Thyroid gland (tissue), 4 donors: ENCODE measurements around the gene ZNF865. TPM values are rescaled to one million over a fixed set of nuclear protein-coding genes. Genes with fewer than 3 reads are reported as not detected.
A peak's percentile ranks its signal among the peaks of the same experiment; 100 is the strongest.

ENCODE experiments used
- DNase-seq, 2 donors: peaks; one replicate each; pipeline ENCODE4 v3.0.0-alpha.2; 2019
- H3K27ac ChIP-seq, 3 donors: fragments of 200-600 bp; sonication (generic); 1 replicate in 2 of 3; 2 replicates in 1 of 3; pipeline ENCODE4 v1.5.1; 2016 to 2019; ENCODE audit warnings: mild to moderate bottlenecking in 1 of 3, moderate library complexity in 1 of 3
- H3K27me3 ChIP-seq: fragments of 200-600 bp; sonication (generic); one replicate; pipeline ENCODE4 v1.5.1; 2019
- H3K36me3 ChIP-seq, 2 donors: fragments of 200-600 bp; sonication (generic); one replicate each; pipeline ENCODE4 v1.5.1; 2016 to 2019
- H3K4me1 ChIP-seq, 2 donors: fragments of 200-600 bp; sonication (generic); one replicate each; pipeline ENCODE4 v1.5.1; 2017 to 2019
- H3K4me3 ChIP-seq, 3 donors: fragments of 200-600 bp; sonication (generic); replicated peaks in 1 of 3; 1 replicate in 2 of 3; 2 replicates in 1 of 3; pipeline ENCODE4 v1.5.1; 2016; ENCODE audit warnings: mild to moderate bottlenecking in 1 of 3
- H3K9me3 ChIP-seq: fragments of 200-600 bp; sonication (generic); one replicate; pipeline ENCODE4 v1.5.1; 2017
- CTCF ChIP-seq, 6 experiments: fragments of 200-600 bp in 3 of 6; fragments of 450-650 bp in 3 of 6; sonication (generic) in 3 of 6; IDR thresholded peaks; one replicate each; pipeline ENCODE4 v1.5.1; 2016 to 2019; ENCODE audit warnings: antibody characterized with exemption in 6 of 6, mild to moderate bottlenecking in 2 of 6, inconsistent platforms in 1 of 6, moderate library complexity in 1 of 6
- POLR2A ChIP-seq, 2 donors: fragments of 450-650 bp; IDR thresholded peaks; one replicate each; pipeline ENCODE4 v1.6.1; 2017; ENCODE audit warnings: antibody characterized with exemption in 2 of 2, mild to moderate bottlenecking in 2 of 2, moderate library complexity in 1 of 2
- WGBS, 2 donors: methylation state at CpG; one replicate each; pipeline ENCODE4 v1.1.5; 2017; 5-methylcytosine and 5-hydroxymethylcytosine counted together
- intact Hi-C: fragments of 100-400 bp; cut with DNase I; formaldehyde crosslinking; loops from one replicate; pipeline ENCODE4 v1.15.1; 2023
- total RNA-seq, 4 donors: library from RNA; depleted of rRNA; stranded (reverse); fragments of >200 nt; gene quantifications; one replicate each; pipeline ENCODE4 v1.2.3, GENCODE V29; 2016

ZNF865 gene
- total RNA-seq, 4 donors from 2014 or later = 5.5 to 12.6 (median 9.1) TPM

GRCh38 chr19:55650602-55651230 lies 45.3 kb downstream of the ZNF865 start:
- Histone ChIP-seq H3K9me3 (no peaks in the 10 kb centered on the region), H3K4me1 (peaks cover 24 to 25% of the 10 kb centered on the region in 2 donors), H3K27ac (no peak overlapping the region), H3K36me3 (peaks cover 0 to under 1% of the 10 kb centered on the region in 2 donors), H3K4me3 (no peak overlapping the region), H3K27me3 (no peaks in the 10 kb centered on the region)
- DNase-seq = no peak
- intact Hi-C loops = loop anchor here (10.0 kb wide), 1 partner anchor 266 kb away; the partner anchor contains the start of genes RPL28 and TMEM238
- 88 to 95% methylated on average over 12 to 16 of the region's 17 CpGs for WGBS, 2 donors
- TF ChIP-seq POLR2A (IDR thresholded peaks at IDR 0.05) (no peak), CTCF (IDR thresholded peaks at IDR 0.05) (no peak)

- Histone ChIP-seq H3K4me3 (no peak overlapping the region), H3K9me3 (no peaks in the 10 kb centered on the region), H3K4me1 (peaks cover 29 to 30% of the 10 kb centered on the region in 2 donors), H3K27ac (no peak overlapping the region), H3K27me3 (no peaks in the 10 kb centered on the region), H3K36me3 (no peaks in the 10 kb centered on the region)
- TF ChIP-seq CTCF (IDR thresholded peaks at IDR 0.05) (no peak), POLR2A (IDR thresholded peaks at IDR 0.05) (no peak)
- WGBS, 2 donors = 87 to 92% methylated on average over 18 of the region's 18 CpGs
- DNase-seq = no peak
- intact Hi-C loops = loop anchor here (10.0 kb wide), 1 partner anchor 266 kb away; the partner anchor contains the start of genes RPL28 and TMEM238
Measured at GRCh38 chr19:55651236-55651635, 45.8 kb downstream of the ZNF865 start.

GRCh38 chr19:55652311-55653128 lies 47.1 kb downstream of the ZNF865 start:
- H3K27ac ChIP-seq = no peak overlapping the region
- H3K27me3 ChIP-seq = no peaks in the 10 kb centered on the region
- TF ChIP-seq CTCF (IDR thresholded peaks at IDR 0.05) (no peak), POLR2A (IDR thresholded peaks at IDR 0.05) (no peak)
- intact Hi-C loops = loop anchor here (10.0 kb wide), 1 partner anchor 268 kb away; the partner anchor contains the start of genes RPL28 and TMEM238
- WGBS, 2 donors = 73 to 76% methylated on average over 55 to 62 of the region's 71 CpGs
- no peaks in the 10 kb centered on the region for H3K36me3 ChIP-seq
- H3K9me3 ChIP-seq = no peaks in the 10 kb centered on the region
- peaks cover 34 to 36% of the 10 kb centered on the region in 2 donors for H3K4me1 ChIP-seq
- no peak overlapping the region for H3K4me3 ChIP-seq
- peak in 1 of 2 donors; percentile 38 for DNase-seq

- intact Hi-C loops = loop anchor here (10.0 kb wide), 1 partner anchor 269 kb away; the partner anchor contains the start of genes RPL28 and TMEM238
- Histone ChIP-seq H3K4me1 (peaks cover 42 to 43% of the 10 kb centered on the region in 2 donors), H3K27ac (peak overlapping the region; percentile 94 to 99 (median 96)), H3K36me3 (no peaks in the 10 kb centered on the region), H3K4me3 (peak overlapping the region in 2 of 3 donors; percentile 27 to 76), H3K9me3 (no peaks in the 10 kb centered on the region), H3K27me3 (no peaks in the 10 kb centered on the region)
- peak; percentile 98 to 99 for DNase-seq
- WGBS, 2 donors = 0% methylated on average over 30 to 57 of the region's 57 CpGs
- TF ChIP-seq POLR2A (IDR thresholded peaks at IDR 0.05) (peak; percentile 78 to 88), CTCF (IDR thresholded peaks at IDR 0.05) (peak; percentile 96 to 100 (median 100))
Measured at GRCh38 chr19:55653651-55654322, 48.3 kb downstream of the ZNF865 start.
